IMR-90 (cell line): Measurements from ENCODE around the gene GNB5. TPM values are rescaled to one million over a fixed set of nuclear protein-coding genes. Genes with fewer than 3 reads are reported as not detected.

ENCODE experiments used
- ATAC-seq: fragments of 200-7000 bp; cut with Tn5 transposase; 2 replicates; pipeline ENCODE4 v1.9.1; 2020; ENCODE audit warnings: low read depth, mild to moderate bottlenecking, moderate library complexity
- BruUV-seq: library from RNA; stranded (reverse); fragments of 400-500 nt; replicated peaks from 2 replicates; lab custom pipeline; 2021; lab: Mats Ljungman, UMichigan
- CTCF ChIA-PET: fragments of 300-600 bp; formaldehyde crosslinking; extraction: SDS; loops from one replicate; lab custom pipeline; 2021; ENCODE audit warnings: antibody characterized with exemption; lab: Yijun Ruan, JAX
- POLR2A ChIA-PET: fragments of 300-600 bp; sonication (Branson Sonifier 250); formaldehyde crosslinking; loops from one replicate; lab custom pipeline; 2022; ENCODE audit warnings: antibody characterized with exemption; ENCODE audit not compliant: unreplicated experiment; lab: Charles Lee
- DNase-seq: peaks from one replicate; pipeline ENCODE4 v3.0.0; 2013
- H2AFZ ChIP-seq: replicated peaks from 2 replicates; pipeline ENCODE3; 2013; ENCODE audit warnings: low read length, mild to moderate bottlenecking; ENCODE audit not compliant: poor library complexity
- H2AK5ac ChIP-seq: 2 replicates; pipeline ENCODE4 v1.6.1; 2013; ENCODE audit warnings: low read depth, low read length, inconsistent platforms
- H2AK9ac ChIP-seq: replicated peaks from 2 replicates; pipeline ENCODE3; 2013; ENCODE audit warnings: mild to moderate bottlenecking, low read depth, low read length, moderate library complexity; ENCODE audit not compliant: poor library complexity
- H2BK120ac ChIP-seq: 2 replicates; pipeline ENCODE4 v1.6.1; 2013; ENCODE audit warnings: low read depth, low read length, inconsistent platforms
- H2BK15ac ChIP-seq: 3 replicates; pipeline ENCODE4 v1.6.1; 2013; ENCODE audit warnings: low read depth, low read length, inconsistent platforms
- H2BK20ac ChIP-seq: 2 replicates; pipeline ENCODE4 v1.6.1; 2013; ENCODE audit warnings: low read depth, mild to moderate bottlenecking, inconsistent platforms, low read length, moderate library complexity
- H2BK5ac ChIP-seq: 2 replicates; pipeline ENCODE4 v1.6.1; 2013; ENCODE audit warnings: mild to moderate bottlenecking, low read depth, low read length, inconsistent platforms; ENCODE audit not compliant: poor library complexity, severe bottlenecking
- H3K14ac ChIP-seq: replicated peaks from 2 replicates; pipeline ENCODE4 v1.6.1; 2013; ENCODE audit warnings: low read depth, low read length, inconsistent platforms
- H3K18ac ChIP-seq: 2 replicates; pipeline ENCODE4 v1.6.1; 2013; ENCODE audit warnings: low read depth, low read length, control low read depth
- H3K23ac ChIP-seq: 2 replicates; pipeline ENCODE4 v1.6.1; 2013; ENCODE audit warnings: low read depth, low read length, inconsistent platforms
- H3K27ac ChIP-seq: 2 replicates; pipeline ENCODE4 v1.5.1; 2013; ENCODE audit warnings: mild to moderate bottlenecking, control low read depth, low read length; ENCODE audit not compliant: insufficient read depth
- H3K27me3 ChIP-seq: 2 replicates; pipeline ENCODE4 v1.6.1; 2013; ENCODE audit warnings: low read length; ENCODE audit not compliant: control insufficient read depth, insufficient read depth
- H3K36me3 ChIP-seq: 2 replicates; pipeline ENCODE4 v1.6.1; 2013; ENCODE audit warnings: low read length, mixed read lengths; ENCODE audit not compliant: control insufficient read depth, insufficient read depth
- H3K4ac ChIP-seq: 2 replicates; pipeline ENCODE4 v1.6.1; 2013; ENCODE audit warnings: low read depth, low read length, inconsistent platforms
- H3K4me1 ChIP-seq: 2 replicates; pipeline ENCODE4 v1.6.1; 2013; ENCODE audit warnings: low read length, mixed read lengths; ENCODE audit not compliant: control insufficient read depth, insufficient read depth
- H3K4me2 ChIP-seq: 2 replicates; pipeline ENCODE4 v1.6.1; 2013; ENCODE audit warnings: low read depth, mild to moderate bottlenecking, control low read depth, low read length, moderate library complexity
- H3K4me3 ChIP-seq: 2 replicates; pipeline ENCODE4 v1.5.1; 2013; ENCODE audit warnings: low read depth, mild to moderate bottlenecking, control low read depth, low read length, moderate library complexity; ENCODE audit not compliant: insufficient read depth
- H3K56ac ChIP-seq: 2 replicates; pipeline ENCODE4 v1.6.1; 2013; ENCODE audit warnings: low read length, inconsistent platforms; ENCODE audit not compliant: insufficient read depth; ENCODE audit errors: extremely low read depth
- H3K79me1 ChIP-seq, 2 experiments: 2 replicates each; pipeline ENCODE4 v1.6.1; 2013; ENCODE audit warnings: low read length in 2 of 2, inconsistent platforms in 1 of 2, low read depth in 1 of 2
- H3K9ac ChIP-seq: 2 replicates; pipeline ENCODE4 v1.6.1; 2013; ENCODE audit warnings: low read depth, low read length, control low read depth
- H3K9me1 ChIP-seq: 2 replicates; pipeline ENCODE4 v1.6.1; 2013; ENCODE audit warnings: low read length, inconsistent platforms; ENCODE audit not compliant: insufficient read depth
- H3K9me3 ChIP-seq: 2 replicates; pipeline ENCODE4 v1.6.1; 2013; ENCODE audit warnings: low read length; ENCODE audit not compliant: control insufficient read depth, insufficient read depth
- H4K20me1 ChIP-seq: 2 replicates; pipeline ENCODE4 v1.6.1; 2013; ENCODE audit warnings: low read length, inconsistent platforms; ENCODE audit not compliant: insufficient read depth
- H4K5ac ChIP-seq: 2 replicates; pipeline ENCODE4 v1.6.1; 2013; ENCODE audit warnings: mild to moderate bottlenecking, low read depth, low read length, control low read depth
- H4K8ac ChIP-seq, 2 experiments: 2 replicates each; pipeline ENCODE4 v1.6.1; 2013; ENCODE audit warnings: low read depth in 2 of 2, low read length in 2 of 2, control low read depth in 1 of 2, inconsistent platforms in 1 of 2
- H4K91ac ChIP-seq: 2 replicates; pipeline ENCODE4 v1.6.1; 2013; ENCODE audit warnings: low read depth, low read length, inconsistent platforms; ENCODE audit not compliant: insufficient read depth
- CEBPB ChIP-seq: IDR thresholded peaks from 2 replicates; pipeline ENCODE4 v1.6.1; 2012; ENCODE audit warnings: low read depth, low read length, improper control_type of control experiment
- CHD1 ChIP-seq: IDR thresholded peaks from 2 replicates; pipeline ENCODE4 v1.6.1; 2012; ENCODE audit warnings: low read depth, low read length, improper control_type of control experiment
- ELK1 ChIP-seq: fragments of 150-350 bp; IDR thresholded peaks from 2 replicates; pipeline ENCODE4 v1.6.1; 2016; ENCODE audit warnings: low read depth, mild to moderate bottlenecking, low read length, moderate library complexity, borderline replicate concordance
- MAZ ChIP-seq: IDR thresholded peaks from 2 replicates; pipeline ENCODE4 v1.6.1; 2012; ENCODE audit warnings: low read depth, mild to moderate bottlenecking, low read length, improper control_type of control experiment, moderate library complexity, borderline replicate concordance
- MXI1 ChIP-seq: IDR thresholded peaks from 2 replicates; pipeline ENCODE4 v1.6.1; 2012; ENCODE audit warnings: low read depth, mild to moderate bottlenecking, low read length, moderate library complexity, borderline replicate concordance
- POLR2A ChIP-seq: IDR thresholded peaks from 2 replicates; pipeline ENCODE4 v1.6.1; 2012; ENCODE audit warnings: mild to moderate bottlenecking, low read depth, low read length
- RAD21 ChIP-seq: IDR thresholded peaks from 2 replicates; pipeline ENCODE4 v1.6.1; 2012; ENCODE audit warnings: low read length, improper control_type of control experiment
- SMC3 ChIP-seq: fragments of 150-350 bp; IDR thresholded peaks from 2 replicates; pipeline ENCODE4 v1.6.1; 2016; ENCODE audit warnings: low read depth, mild to moderate bottlenecking, antibody characterized with exemption, low read length, moderate library complexity
- USF2 ChIP-seq: fragments of 150-350 bp; IDR thresholded peaks from 2 replicates; pipeline ENCODE4 v1.6.1; 2017; ENCODE audit warnings: mild to moderate bottlenecking, antibody characterized with exemption, low read length, low read depth
- WGBS, 2 experiments: methylation state at CpG; one replicate each; pipeline versions ENCODE4 v1.1.5 to v1.1.7; 2013; ENCODE audit warnings: missing lambda C conversion rate in 2 of 2; ENCODE audit not compliant: insufficient read length in 1 of 2; ENCODE audit errors: extremely low coverage in 2 of 2; 5-methylcytosine and 5-hydroxymethylcytosine counted together
- dilution Hi-C: fragments of 300-500 bp; cut with HindIII; formaldehyde crosslinking; loops from one replicate; pipeline ENCODE4 v1.14.3; 2018; ENCODE audit warnings: low sequenced_read_pairs; ENCODE audit not compliant: unreplicated experiment
- in situ Hi-C: fragments of 300-500 bp; cut with MboI; formaldehyde crosslinking; loops from 3 replicates; pipeline ENCODE4 v1.14.3; 2019; ENCODE audit warnings: low sequenced_read_pairs, inconsistent platforms, mixed read lengths
- intact Hi-C: fragments of 100-400 bp; cut with micrococcal nuclease; formaldehyde crosslinking; loops from 2 replicates; pipeline ENCODE4 v1.10.0; 2022
- polyA plus RNA-seq, 3 experiments: library from polyadenylated mRNA; depleted of rRNA; stranded (reverse); fragments of >200 nt; gene quantifications; 2 replicates each; pipeline ENCODE4 v1.2.3, GENCODE V29; 2012; ENCODE audit warnings: low replicate concordance in 1 of 3
- total RNA-seq: library from RNA; depleted of rRNA; stranded (reverse); fragments of >200 nt; gene quantifications from 2 replicates; pipeline ENCODE4 v1.2.3, GENCODE V29; 2012

The GNB5 gene
- total and polyA plus RNA-seq, 2 of the 4 experiments (the other 2 are of a cell fraction), result 27.7 to 33.2 TPM

- Histone ChIP-seq H2BK20ac (no peak overlapping the region), H3K4me2 (no peak overlapping the region), H4K91ac (no peak overlapping the region), H3K36me3 (no peaks in the 10 kb centered on the region), H3K27me3 (no peaks in the 10 kb centered on the region; the same call in 1 of the 2 replicates), H3K4ac (no peak overlapping the region), H3K9me3 (no peaks in the 10 kb centered on the region), H3K9ac (no peak overlapping the region), H4K8ac (no peak overlapping the region), H2BK5ac (no peak overlapping the region), H3K56ac (no peak overlapping the region), H3K4me3 (no peak overlapping the region), H3K9me1 (peaks cover 3% of the 10 kb centered on the region), H2BK120ac (no peak overlapping the region), H3K4me1 (peaks cover 5% of the 10 kb centered on the region), H4K5ac (no peak overlapping the region), H3K27ac (no peak overlapping the region), H3K14ac (no peak overlapping the region), H2AK9ac (no peak overlapping the region), H3K18ac (no peak overlapping the region), H3K79me1 (no peaks in the 10 kb centered on the region), H4K20me1 (no peaks in the 10 kb centered on the region), H2BK15ac (no peak overlapping the region), H2AFZ (no peak overlapping the region), H2AK5ac (no peak overlapping the region), H3K23ac (no peak overlapping the region)
- DNase-seq, result no peak
- WGBS, 2 experiments, result 84% methylated on average over 3 of the region's 3 CpGs; no CpG with 5 or more reads in 1 of the 2 experiments
- BruUV-seq, result no TSS peak
- POLR2A ChIA-PET, result no interaction called here
- intact Hi-C loops, result no loop called here
- no peak for ATAC-seq
- dilution Hi-C loops, result no loop called here
- CTCF ChIA-PET, result no interaction called here
- TF ChIP-seq CHD1 (no peak), RAD21 (no peak), SMC3 (no peak), USF2 (no peak), MXI1 (no peak), ELK1 (no peak), POLR2A (no peak), MAZ (no peak), CEBPB (no peak)
- in situ Hi-C loops, result no loop called here
These were observed 47.0 kb upstream of the GNB5 start for GRCh38 chr15:52238149-52238548.
